Thoracic aorta (tissue), 2 donors: ENCODE measurements around the gene PFKP. TPM values are rescaled to one million over a fixed set of nuclear protein-coding genes. Genes with fewer than 3 reads are reported as not detected.

ENCODE experiments used
- ATAC-seq: fragments of 150-250 bp; one replicate; pipeline ENCODE4 v1.8.0; 2017; ENCODE audit warnings: low read depth; ENCODE audit not compliant: insufficient number of reproducible peaks, low FRiP score
- DNase-seq: peaks from one replicate; pipeline ENCODE4 v3.0.0-alpha.2; 2020; ENCODE audit warnings: low spot score
- H3K27ac ChIP-seq, 2 donors: fragments of 200-600 bp; sonication (generic); 1 replicate in 1 of 2; 2 replicates in 1 of 2; pipeline ENCODE4 v1.5.1; 2016; ENCODE audit warnings: mild to moderate bottlenecking in 2 of 2, moderate library complexity in 2 of 2
- H3K27me3 ChIP-seq: fragments of 200-600 bp; sonication (generic); replicated peaks from 2 replicates; pipeline ENCODE4 v1.6.0; 2016; ENCODE audit warnings: mild to moderate bottlenecking; ENCODE audit not compliant: insufficient read depth
- H3K36me3 ChIP-seq: fragments of 200-600 bp; sonication (generic); one replicate; pipeline ENCODE4 v1.5.1; 2016
- H3K4me1 ChIP-seq, 2 donors: fragments of 200-600 bp; sonication (generic); 1 replicate in 1 of 2; 2 replicates in 1 of 2; pipeline versions ENCODE4 v1.5.1 to v1.6.0; 2016; ENCODE audit warnings: low read depth in 2 of 2, mild to moderate bottlenecking in 1 of 2; ENCODE audit not compliant: control insufficient read depth in 1 of 2
- H3K4me3 ChIP-seq: fragments of 200-600 bp; sonication (generic); 2 replicates; pipeline ENCODE4 v1.5.1; 2016; ENCODE audit warnings: mild to moderate bottlenecking
- H3K9me3 ChIP-seq: fragments of 200-600 bp; sonication (generic); 2 replicates; pipeline ENCODE4 v1.5.1; 2016
- CTCF ChIP-seq: fragments of 200-600 bp; sonication (generic); IDR thresholded peaks from one replicate; pipeline ENCODE4 v1.5.1; 2019; ENCODE audit warnings: antibody characterized with exemption
- total RNA-seq, 2 donors: library from RNA; depleted of rRNA; stranded (reverse); fragments of >200 nt; gene quantifications; one replicate each; pipeline versions ENCODE4 v1.1.0 to v1.2.3, GENCODE V29; 2016

The PFKP gene
- total RNA-seq, 2 donors from 2014 or later = 91.4 to 153 TPM

GRCh38 chr10:3109633-3110032 lies 42.3 kb downstream of the PFKP start:
- Histone ChIP-seq H3K27me3 (no peaks in the 10 kb centered on the region), H3K36me3 (peaks cover 34% of the 10 kb centered on the region), H3K4me1 (peaks cover 19 to 29% of the 10 kb centered on the region in 2 donors), H3K27ac (no peak overlapping the region), H3K4me3 (no peak overlapping the region), H3K9me3 (no peaks in the 10 kb centered on the region)
- no peak for ATAC-seq
- DNase-seq = no peak
- no peak for TF ChIP-seq CTCF

- H3K27ac ChIP-seq = no peak overlapping the region
These were observed 43.7 kb downstream of the PFKP start for GRCh38 chr10:3110782-3111620.

GRCh38 chr10:3111621-3112163 lies 44.3 kb downstream of the PFKP start:
- Histone ChIP-seq H3K27me3 (no peaks in the 10 kb centered on the region), H3K36me3 (peaks cover 36% of the 10 kb centered on the region), H3K27ac (no peak overlapping the region), H3K4me3 (no peak overlapping the region), H3K4me1 (peaks cover 9 to 12% of the 10 kb centered on the region in 2 donors), H3K9me3 (no peaks in the 10 kb centered on the region)
- no peak for TF ChIP-seq CTCF
- DNase-seq (no peak), ATAC-seq (no peak)

More at GRCh38 chr10:3110782-3111620, 43.7 kb downstream of the PFKP start:
- Histone ChIP-seq H3K4me1 (peaks cover 9 to 15% of the 10 kb centered on the region in 2 donors), H3K9me3 (no peaks in the 10 kb centered on the region), H3K27me3 (no peaks in the 10 kb centered on the region), H3K4me3 (no peak overlapping the region), H3K36me3 (peaks cover 30% of the 10 kb centered on the region)
- DNase-seq (no peak), ATAC-seq (no peak)
- no peak for TF ChIP-seq CTCF

GRCh38 chr10:3113343-3113720 lies 46.0 kb downstream of the PFKP start:
- H3K27ac ChIP-seq = no peak overlapping the region
- ATAC-seq = no peak
- H3K4me3 ChIP-seq = no peak overlapping the region

More at GRCh38 chr10:3113343-3113720, 46.0 kb downstream of the PFKP start:
- Histone ChIP-seq H3K9me3 (no peaks in the 10 kb centered on the region), H3K4me1 (peaks cover 1 to 2% of the 10 kb centered on the region in 2 donors), H3K27me3 (no peaks in the 10 kb centered on the region), H3K36me3 (peaks cover 45% of the 10 kb centered on the region)
- no peak for DNase-seq
- no peak for TF ChIP-seq CTCF
